ENCODE data around the gene VWA3A.
"Not testable (repeated sequence)": the region's sequence is repeated elsewhere in the genome, so short reads cannot be mapped to it uniquely, and the experiment has no call there.

The VWA3A gene

DNA sequence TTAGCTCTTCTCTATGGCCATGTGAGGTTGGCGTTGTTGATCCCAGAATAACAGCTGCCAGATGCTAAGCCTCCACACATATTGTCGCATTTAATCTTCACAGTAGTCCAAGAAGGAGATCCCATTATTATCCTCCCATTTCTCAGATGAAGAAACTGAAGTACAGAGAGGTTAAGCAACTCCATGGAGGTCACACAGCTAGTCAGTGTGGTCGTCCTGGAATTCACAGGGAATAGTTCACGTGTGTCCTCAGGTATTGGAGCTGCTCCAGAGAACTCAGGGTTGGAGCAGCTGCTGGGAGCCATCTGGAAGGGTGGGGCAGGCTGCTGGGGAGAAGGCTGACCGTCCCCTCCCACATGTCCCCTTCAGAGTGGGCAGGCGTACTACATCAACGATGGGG is 89.5 kb downstream of the VWA3A start:
- no peak for DNase-seq (ENCODE audit: insufficient read length, low spot score)
- FAIRE-seq, result no peak

DNA sequence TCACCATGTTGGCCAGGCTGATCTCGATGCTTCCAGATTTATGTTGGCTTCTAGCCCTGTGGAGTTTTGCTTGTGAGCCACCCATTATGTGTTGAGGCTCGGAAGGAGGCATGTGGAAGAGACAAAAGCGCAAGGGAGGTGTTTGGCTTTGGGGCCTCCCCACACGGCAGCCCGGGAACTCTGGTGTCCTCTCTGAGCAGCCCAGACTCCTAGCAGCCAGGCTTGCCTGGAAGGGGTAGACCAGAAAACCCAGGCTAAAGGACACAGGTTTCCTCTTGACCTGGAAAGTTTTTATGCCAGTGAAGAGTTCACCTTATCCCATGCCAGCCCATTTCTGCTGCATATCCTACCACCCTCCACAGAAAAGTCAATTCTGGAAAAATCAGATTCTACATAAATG is 91.0 kb downstream of the VWA3A start:
- no peak for DNase-seq (ENCODE audit: insufficient read length, low spot score)
- no peak for FAIRE-seq

- DNase-seq (ENCODE audit: insufficient read length, low spot score) (no peak), FAIRE-seq (no peak)
Measured at GRCh38 chr16:22183901-22184614, 91.7 kb downstream of the VWA3A start.

- FAIRE-seq (no peak), DNase-seq (ENCODE audit: insufficient read length, low spot score) (no peak)
Measured at GRCh38 chr16:22184615-22184968, 92.3 kb downstream of the VWA3A start.

- FAIRE-seq, result no peak
- no peak for DNase-seq (ENCODE audit: insufficient read length, low spot score)
Measured at GRCh38 chr16:22186517-22186916, 94.2 kb downstream of the VWA3A start.

GRCh38 chr16:22188267-22188594 is 95.9 kb downstream of the VWA3A start:
- FAIRE-seq, result no peak
- no peak for DNase-seq (ENCODE audit: insufficient read length, low spot score)

DNA sequence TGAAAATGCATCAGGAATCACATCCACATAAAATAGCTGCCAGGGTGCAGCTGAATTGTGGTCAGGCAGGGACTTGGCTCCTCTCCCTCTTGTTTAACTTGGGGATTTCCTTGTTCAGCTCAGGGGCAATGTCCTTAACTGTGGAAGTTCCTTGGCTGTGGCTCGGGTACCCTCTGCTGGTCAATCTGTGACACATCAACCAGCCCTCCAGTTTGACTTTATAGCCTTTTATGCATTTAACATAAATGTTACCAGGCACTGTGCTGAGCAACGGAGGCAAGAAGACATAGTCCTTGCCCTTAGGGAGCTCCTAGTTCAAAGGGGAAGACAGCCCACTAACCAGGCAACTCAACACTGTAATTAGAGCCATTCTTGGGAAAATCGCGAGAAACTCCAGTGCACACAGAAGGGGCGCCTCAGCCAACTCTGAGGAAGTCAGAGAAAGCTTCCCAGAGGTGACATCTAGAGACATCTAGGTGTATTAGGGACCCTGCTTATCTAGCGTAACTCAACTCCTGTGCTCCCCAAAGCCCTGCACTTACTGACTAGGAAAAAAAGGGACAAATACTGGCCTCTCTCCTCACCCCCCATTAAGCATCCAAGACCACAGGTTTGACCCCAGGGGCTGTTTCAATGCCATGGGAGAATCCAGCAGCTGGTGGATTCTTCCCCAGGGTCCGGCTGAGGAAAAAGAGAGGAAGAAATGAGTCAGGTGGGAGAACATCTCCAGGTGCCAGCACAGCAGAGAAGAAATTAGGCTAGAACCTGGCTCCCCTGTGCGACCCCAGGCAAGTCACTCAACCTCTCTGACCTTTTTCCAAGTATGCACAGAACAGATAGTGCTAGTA is 96.5 kb downstream of the VWA3A start:
- FAIRE-seq, result no peak
- peak; percentile 62 for DNase-seq (ENCODE audit: insufficient read length, low spot score)

DNA sequence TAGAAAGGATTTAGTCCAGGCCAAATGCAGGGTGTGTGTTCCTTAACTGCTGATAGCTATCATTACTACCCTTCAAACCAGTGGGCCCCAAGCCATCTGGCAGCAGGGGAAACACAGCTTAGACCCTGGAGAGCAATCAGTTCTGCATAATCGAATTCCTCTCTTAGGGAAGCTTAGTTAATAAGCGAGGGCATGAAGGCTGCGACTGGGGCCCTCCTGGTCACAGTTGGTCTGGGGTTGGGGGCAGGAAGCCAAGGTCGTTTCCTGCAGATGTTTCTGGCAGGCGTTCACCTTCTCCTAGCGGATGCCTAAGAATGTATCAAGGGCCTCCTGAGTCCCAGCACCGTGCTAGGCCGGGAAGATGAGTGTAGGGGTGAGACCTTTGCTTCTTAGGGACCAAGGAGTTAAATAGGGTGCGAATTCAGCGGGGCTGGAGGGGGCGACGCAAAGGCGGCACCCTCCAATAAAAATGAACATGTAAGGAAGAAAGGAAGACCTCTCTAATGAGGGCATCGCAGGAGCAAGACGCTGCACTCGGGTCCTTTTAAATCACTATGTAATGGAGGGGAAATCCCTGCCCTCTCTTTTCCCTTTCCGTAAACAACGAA is 97.2 kb downstream of the VWA3A start:
- FAIRE-seq (no peak), DNase-seq (ENCODE audit: insufficient read length, low spot score) (no peak)

DNA sequence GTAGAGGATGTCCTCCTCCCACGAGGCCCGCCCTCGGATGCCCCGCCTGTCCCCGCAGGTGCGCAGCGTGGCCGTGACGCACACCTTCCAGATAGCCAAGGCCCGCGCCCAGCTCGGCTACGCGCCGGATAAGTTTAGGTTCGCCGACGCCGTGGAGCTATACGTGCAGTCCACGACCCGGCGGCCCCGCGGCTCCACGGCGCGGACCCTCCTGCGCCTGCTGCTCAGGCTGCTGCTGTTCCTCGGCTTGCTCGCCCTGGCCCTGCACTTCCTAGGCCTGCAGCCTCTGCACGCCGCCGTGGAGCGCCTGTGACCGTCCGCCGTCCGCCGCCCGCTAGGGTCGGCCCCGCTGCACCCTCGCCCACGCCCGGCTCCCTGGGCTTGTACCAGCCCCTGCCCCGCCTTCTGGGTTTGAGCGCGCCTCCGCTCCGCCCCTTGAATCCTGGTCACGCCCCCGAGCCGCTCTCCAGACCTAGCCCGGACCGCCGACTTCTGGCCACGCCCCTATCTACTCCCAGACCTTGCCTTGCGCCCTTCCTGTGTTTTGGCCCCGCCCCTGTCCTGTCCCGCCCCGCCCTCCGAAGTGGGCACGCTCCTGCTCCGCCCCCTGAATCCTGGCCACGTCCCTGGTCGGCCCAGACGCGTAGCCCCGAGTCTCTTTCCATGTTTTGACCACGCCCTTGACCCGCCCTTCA is 97.9 kb downstream of the VWA3A start:
- peak; percentile 69 for FAIRE-seq

DNA sequence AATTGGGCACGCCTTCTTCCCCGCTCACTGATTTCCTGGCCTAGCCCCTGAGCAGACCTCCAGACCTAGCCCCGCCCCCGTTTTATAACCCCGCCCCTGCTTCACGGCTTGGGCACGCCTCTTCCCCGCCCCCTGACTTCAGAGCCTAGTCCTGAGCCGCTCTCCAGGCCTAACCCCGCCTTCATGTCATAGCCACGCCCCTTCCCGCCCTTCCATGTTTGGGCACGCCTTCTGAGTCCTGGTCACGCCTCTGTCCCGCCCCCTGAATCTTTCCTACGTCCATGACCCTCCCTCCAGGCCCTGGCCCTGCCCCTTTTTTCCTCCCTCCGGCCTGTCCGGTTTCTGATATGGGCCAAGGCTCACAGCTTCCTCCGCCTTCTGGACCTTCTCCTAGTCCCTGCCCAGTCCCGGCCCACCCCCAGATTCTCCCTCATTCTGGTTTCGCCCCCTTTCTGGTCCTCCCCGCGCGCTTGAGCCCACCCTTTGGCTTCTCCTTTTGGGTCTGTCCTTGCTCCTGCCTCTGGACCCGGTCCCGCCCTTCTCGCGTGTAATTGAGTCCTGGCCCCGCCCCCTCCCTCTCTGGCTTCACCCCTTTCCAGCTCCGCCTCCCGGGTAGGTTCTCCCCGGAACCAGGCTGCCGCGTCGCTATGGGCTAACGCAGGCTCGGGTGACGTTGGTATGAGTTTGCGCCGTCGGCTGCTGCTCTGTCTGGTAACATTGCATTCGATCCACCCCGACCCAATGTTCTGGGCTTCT is 98.6 kb downstream of the VWA3A start:
- FAIRE-seq (peak; percentile 54), DNase-seq (ENCODE audit: insufficient read length, low spot score) (peak; percentile 87)

More for the DNA sequence above, 97.9 kb downstream of the VWA3A start:
- DNase-seq (ENCODE audit: insufficient read length, low spot score), result peak; percentile 86

GRCh38 chr16:22191532-22192260 is 99.4 kb downstream of the VWA3A start:
- FAIRE-seq (no peak), DNase-seq (ENCODE audit: insufficient read length, low spot score) (no peak)

DNA sequence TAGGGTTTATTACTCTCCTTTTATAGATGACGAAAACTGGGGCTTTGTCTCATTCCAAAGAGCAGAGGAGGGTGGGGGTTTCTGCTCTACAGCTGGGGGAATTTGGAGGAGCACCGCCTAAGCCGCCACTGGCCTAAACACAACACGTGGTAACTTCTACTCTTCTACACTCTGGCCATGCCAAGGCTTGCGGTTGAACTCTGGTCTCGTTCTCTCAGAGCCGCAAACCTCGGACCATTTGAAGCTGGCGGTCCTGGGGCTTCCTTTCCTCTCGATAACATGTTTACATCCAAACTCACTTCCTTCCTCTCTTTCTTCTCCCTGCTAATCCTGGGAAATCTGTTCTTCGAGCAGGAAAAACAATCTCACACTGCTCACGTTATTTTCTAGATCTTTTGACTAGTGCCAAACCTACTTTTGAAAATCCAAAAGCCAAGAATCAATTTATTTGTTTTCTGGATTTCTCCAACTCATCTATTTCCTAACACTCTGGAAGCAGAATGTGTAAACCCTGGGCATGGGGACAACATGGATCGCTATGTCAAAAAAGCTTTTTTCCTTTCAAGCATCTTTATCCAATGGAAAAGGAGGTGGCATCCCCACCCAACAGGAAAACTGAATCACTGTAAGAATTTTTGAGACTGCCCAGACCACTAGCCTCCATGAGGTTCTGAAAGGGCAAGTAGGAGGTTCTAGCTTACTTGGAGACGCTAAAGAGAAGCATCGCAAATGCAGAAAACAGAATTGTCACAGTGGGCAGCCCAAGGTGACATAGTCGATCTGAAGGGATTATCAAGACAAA is 100.1 kb downstream of the VWA3A start:
- DNase-seq (ENCODE audit: insufficient read length, low spot score) (no peak), FAIRE-seq (no peak)

- FAIRE-seq, result no peak
- no peak for DNase-seq (ENCODE audit: insufficient read length, low spot score)
Measured at GRCh38 chr16:22193063-22193411, 100.7 kb downstream of the VWA3A start.

GRCh38 chr16:22194707-22195444 is 102.5 kb downstream of the VWA3A start:
- FAIRE-seq (no peak), DNase-seq (ENCODE audit: insufficient read length, low spot score) (no peak)

- DNase-seq (ENCODE audit: insufficient read length, low spot score), result no peak
Measured at GRCh38 chr16:22195445-22195694, 103.0 kb downstream of the VWA3A start.

DNA sequence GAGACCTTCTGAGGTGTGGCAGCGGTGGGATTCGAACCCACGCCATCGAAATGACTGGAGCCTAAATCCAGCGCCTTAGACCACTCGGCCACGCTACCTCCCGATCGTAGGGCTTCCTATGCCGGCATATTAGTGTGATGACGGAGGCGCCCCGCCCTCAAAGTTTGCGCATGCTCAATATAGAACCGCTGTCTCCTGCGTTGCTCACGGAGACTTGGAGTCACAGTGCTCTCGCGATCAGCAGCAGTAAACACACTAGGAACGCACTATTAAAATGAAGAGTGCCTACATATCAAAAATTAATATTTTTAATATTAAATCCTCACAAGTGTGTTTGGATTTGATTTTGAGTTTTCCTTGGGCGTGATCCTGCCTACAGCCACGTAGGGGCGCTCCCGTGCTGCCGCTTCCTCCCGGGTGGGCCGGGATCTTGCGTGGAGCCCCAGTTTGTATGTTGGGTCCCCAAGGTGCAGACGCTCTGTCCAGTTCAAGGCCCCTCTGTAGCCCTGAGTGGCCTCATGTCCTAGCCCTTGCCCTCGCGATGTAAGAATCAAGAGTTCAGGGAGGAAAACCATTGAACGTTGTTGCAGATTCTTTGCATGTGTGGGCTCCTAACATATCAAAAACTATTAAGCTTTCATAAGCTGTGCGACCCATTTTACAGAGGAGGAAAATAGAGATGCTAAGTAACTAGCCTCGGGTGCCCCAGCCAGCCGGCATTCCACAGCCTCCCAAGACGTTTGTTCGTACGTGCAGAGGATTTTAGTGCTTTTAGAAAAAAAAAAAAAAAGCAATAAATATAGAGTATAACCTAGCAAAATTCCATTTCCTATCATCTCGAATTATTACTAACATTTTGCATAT is 103.6 kb downstream of the VWA3A start:
- FAIRE-seq (no peak), DNase-seq (ENCODE audit: insufficient read length, low spot score) (peak; percentile 73)

More at GRCh38 chr16:22195445-22195694, 103.0 kb downstream of the VWA3A start:
- no peak for FAIRE-seq

GRCh38 chr16:22196559-22197168 is 104.3 kb downstream of the VWA3A start:
- not testable (repeated sequence) for DNase-seq (ENCODE audit: insufficient read length, low spot score); FAIRE-seq
